Breast epithelium (tissue), 4 donors: ENCODE results near the gene HPGDS. TPM values are rescaled to one million over a fixed set of nuclear protein-coding genes. Genes with fewer than 3 reads are reported as not detected.

Source experiments
- DNase-seq, 2 donors: peaks; one replicate each; pipeline ENCODE4 v3.0.0-alpha.2; 2019; ENCODE audit warnings: low spot score in 2 of 2
- H3K27ac ChIP-seq, 2 donors: fragments of 200-600 bp; sonication (generic) in 1 of 2; one replicate each; pipeline ENCODE4 v1.5.1; 2016 to 2019; ENCODE audit warnings: mild to moderate bottlenecking in 1 of 2
- H3K27me3 ChIP-seq, 2 donors: fragments of 200-600 bp; sonication (generic) in 1 of 2; one replicate each; pipeline versions ENCODE4 v1.5.1 to v1.6.0; 2017 to 2019; ENCODE audit warnings: control low read depth in 1 of 2, mild to moderate bottlenecking in 1 of 2
- H3K36me3 ChIP-seq: fragments of 200-600 bp; one replicate; pipeline ENCODE4 v1.5.1; 2019
- H3K4me1 ChIP-seq, 2 donors: fragments of 200-600 bp; sonication (generic); one replicate each; pipeline ENCODE4 v1.5.1; 2016 to 2019; ENCODE audit warnings: control low read depth in 1 of 2
- H3K4me3 ChIP-seq, 3 donors: fragments of 200-600 bp; sonication (generic); 1 replicate in 2 of 3; 2 replicates in 1 of 3; pipeline ENCODE4 v1.5.1; 2016 to 2019; ENCODE audit warnings: mild to moderate bottlenecking in 3 of 3, moderate library complexity in 2 of 3
- H3K9me3 ChIP-seq, 2 donors: fragments of 200-600 bp; sonication (generic) in 1 of 2; one replicate each; pipeline ENCODE4 v1.5.1; 2016 to 2019; ENCODE audit warnings: control low read depth in 1 of 2
- POLR2A ChIP-seq: fragments of 450-650 bp; IDR thresholded peaks from one replicate; pipeline ENCODE4 v1.6.1; 2016; ENCODE audit warnings: antibody characterized with exemption, mild to moderate bottlenecking, moderate library complexity
- POLR2AphosphoS5 ChIP-seq, 3 donors: sonication (generic); formaldehyde crosslinking; IDR thresholded peaks; one replicate each; pipeline ENCODE4 v1.6.1; 2017; ENCODE audit warnings: antibody characterized with exemption in 3 of 3
- intact Hi-C: fragments of 100-400 bp; cut with DNase I; formaldehyde crosslinking; loops from one replicate; pipeline ENCODE4 v1.15.1; 2023; ENCODE audit warnings: low total_unique reads
- total RNA-seq, 3 donors: library from RNA; depleted of rRNA; stranded (reverse); fragments of >200 nt; gene quantifications; one replicate each; pipeline ENCODE4 v1.1.0, GENCODE V29; 2016
- TF ChIP-seq, protein P1 (sequence below), 3 donors: fragments of 450-650 bp; IDR thresholded peaks; one replicate each; pipeline ENCODE4 v1.5.1; 2016 to 2017; ENCODE audit warnings: antibody characterized with exemption in 3 of 3, mild to moderate bottlenecking in 3 of 3, moderate library complexity in 3 of 3

Gene HPGDS
- total RNA-seq, 3 donors from 2014 or later: 0.98 to 7.5 (median 2.0) TPM

DNA sequence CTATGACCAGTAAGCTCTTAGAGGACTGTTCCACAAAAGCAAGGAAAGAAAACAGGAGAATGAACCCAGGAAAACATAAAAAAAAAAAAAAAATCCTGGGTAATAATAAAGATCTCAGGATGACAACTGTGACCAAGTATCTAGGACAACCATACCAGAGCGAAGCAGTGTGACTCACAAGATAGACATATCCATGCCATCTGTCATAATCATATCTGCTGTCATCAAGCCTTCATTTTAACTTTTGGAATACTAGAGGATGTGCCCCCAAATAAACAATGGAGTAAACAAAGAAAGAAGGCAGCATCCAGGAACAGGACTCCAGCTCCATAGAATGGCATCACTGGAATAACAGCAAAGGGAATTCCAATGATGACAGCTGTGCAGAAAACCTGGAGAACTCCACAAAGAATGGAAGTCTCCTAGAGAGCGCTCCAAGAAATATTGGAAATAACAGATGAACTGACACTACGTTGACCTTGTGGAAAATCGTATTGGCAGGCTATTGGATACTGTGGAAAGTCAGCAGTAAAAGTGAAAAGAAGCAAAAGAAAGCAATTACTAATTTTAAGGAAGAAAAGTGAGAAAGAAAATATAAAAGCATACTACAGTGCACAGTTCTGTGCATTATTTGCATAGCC is 35.3 kb downstream of the HPGDS start:
- Histone ChIP-seq H3K36me3 (no peaks in the 10 kb centered on the region), H3K9me3 (no peaks in the 10 kb centered on the region), H3K27ac (no peak overlapping the region), H3K27me3 (no peaks in the 10 kb centered on the region), H3K4me1 (no peaks in the 10 kb centered on the region), H3K4me3 (no peak overlapping the region)
- no peak for DNase-seq
- TF ChIP-seq POLR2AphosphoS5 (IDR thresholded peaks at IDR 0.05) (no peak), POLR2A (no peak)
- TF ChIP-seq, protein P1, sequence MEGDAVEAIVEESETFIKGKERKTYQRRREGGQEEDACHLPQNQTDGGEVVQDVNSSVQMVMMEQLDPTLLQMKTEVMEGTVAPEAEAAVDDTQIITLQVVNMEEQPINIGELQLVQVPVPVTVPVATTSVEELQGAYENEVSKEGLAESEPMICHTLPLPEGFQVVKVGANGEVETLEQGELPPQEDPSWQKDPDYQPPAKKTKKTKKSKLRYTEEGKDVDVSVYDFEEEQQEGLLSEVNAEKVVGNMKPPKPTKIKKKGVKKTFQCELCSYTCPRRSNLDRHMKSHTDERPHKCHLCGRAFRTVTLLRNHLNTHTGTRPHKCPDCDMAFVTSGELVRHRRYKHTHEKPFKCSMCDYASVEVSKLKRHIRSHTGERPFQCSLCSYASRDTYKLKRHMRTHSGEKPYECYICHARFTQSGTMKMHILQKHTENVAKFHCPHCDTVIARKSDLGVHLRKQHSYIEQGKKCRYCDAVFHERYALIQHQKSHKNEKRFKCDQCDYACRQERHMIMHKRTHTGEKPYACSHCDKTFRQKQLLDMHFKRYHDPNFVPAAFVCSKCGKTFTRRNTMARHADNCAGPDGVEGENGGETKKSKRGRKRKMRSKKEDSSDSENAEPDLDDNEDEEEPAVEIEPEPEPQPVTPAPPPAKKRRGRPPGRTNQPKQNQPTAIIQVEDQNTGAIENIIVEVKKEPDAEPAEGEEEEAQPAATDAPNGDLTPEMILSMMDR (IDR thresholded peaks at IDR 0.05): no peak
- intact Hi-C loops: no loop called here

DNA sequence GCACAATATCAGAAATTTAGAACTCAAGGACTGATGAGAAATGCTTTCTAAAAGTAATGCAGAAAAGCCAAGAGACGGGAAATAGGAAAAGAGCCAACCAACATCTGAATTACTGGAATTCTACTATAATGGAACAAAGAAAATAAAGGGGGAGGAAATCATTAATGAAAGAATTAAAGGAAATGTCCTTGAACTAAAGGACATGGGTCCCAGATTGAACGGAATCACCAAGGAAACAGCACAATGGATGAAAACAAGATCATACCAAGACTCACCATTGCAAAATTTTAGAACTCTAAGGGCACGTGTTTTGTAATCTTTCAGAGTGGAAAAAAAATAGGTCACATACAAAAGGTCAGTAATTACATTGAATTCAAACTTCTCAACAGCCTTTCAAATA is 35.9 kb downstream of the HPGDS start:
- Histone ChIP-seq H3K27me3 (no peaks in the 10 kb centered on the region), H3K4me3 (no peak overlapping the region), H3K27ac (no peak overlapping the region), H3K4me1 (no peaks in the 10 kb centered on the region), H3K9me3 (no peaks in the 10 kb centered on the region), H3K36me3 (no peaks in the 10 kb centered on the region)
- TF ChIP-seq POLR2AphosphoS5 (IDR thresholded peaks at IDR 0.05): no peak
- no peak for TF ChIP-seq POLR2A
- TF ChIP-seq, protein P1 (IDR thresholded peaks at IDR 0.05): no peak
- intact Hi-C loops: no loop called here
- DNase-seq: no peak

DNA sequence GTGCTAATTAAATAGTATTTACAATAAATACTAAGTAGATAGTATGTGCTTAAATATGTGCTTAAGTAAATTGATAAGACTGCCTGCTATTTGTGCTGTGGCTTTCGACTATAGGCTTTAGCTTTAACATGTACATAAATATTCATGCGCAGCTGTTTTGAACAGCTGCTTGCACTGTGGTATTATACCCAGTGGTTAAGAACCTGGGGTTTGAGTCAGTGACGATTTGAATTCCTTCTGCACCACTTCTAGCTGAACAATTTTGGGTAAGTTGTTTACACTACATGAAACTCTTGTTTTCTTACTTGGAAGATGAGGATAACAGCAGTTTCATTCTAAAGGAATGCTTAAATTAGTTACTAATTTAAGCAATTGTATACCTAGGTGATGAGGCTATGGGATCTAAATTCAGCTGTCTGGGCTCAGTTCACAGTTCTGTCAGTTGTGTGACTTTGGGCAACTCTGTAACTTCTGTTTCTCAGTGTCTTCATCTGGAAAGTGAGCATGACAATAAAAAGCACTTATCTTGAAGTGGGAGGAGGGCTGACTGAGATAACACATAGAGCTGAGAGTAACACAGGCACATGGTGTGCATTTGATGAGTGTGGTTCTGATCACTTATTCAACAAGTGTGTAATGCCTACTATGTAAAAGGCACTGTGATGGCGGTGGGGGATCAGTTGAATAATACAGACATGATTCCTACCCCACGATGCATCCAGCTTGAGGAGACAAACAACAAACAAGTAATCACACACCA is 37.0 kb downstream of the HPGDS start:
- H3K27ac ChIP-seq: no peak overlapping the region
- DNase-seq: no peak

DNA sequence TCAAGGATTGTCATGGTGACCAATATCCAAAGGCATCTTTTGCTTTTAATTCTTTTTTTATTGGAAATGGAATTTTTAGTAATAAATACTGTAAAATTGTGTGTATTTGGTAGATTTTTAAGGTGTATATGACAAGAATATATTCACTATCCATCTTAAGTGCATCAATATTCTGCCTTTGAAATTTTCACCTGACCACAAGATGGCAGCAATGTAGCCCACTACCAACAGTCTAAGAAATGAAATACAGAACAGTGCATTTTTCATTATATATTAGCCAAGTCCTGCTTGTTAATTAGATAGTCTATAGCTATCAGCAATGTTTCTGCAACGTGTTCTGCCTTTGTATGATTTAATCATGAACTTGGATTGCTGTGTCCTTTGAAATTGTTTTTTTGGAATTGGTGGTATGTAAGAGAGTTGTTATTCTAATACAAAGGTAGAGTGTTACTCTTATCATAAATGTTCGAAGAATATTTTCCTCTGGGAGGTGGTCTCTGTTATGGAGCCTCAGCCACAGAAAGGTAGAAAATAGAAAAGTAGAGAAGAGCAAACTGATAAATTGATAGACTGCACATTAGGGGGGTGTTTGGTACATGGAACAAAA is 38.2 kb downstream of the HPGDS start:
- no peaks in the 10 kb centered on the region for H3K36me3 ChIP-seq
- no peak for DNase-seq
- intact Hi-C loops: no loop called here

More for the DNA sequence above, 37.0 kb downstream of the HPGDS start:
- H3K4me1 ChIP-seq: no peaks in the 10 kb centered on the region
- TF ChIP-seq, protein P1 (IDR thresholded peaks at IDR 0.05): no peak
- no peak for TF ChIP-seq POLR2A
- TF ChIP-seq POLR2AphosphoS5 (IDR thresholded peaks at IDR 0.05): no peak
- H3K4me3 ChIP-seq: no peak overlapping the region
- H3K36me3 ChIP-seq: no peaks in the 10 kb centered on the region
- H3K27me3 ChIP-seq: no peaks in the 10 kb centered on the region
- intact Hi-C loops: no loop called here
- H3K9me3 ChIP-seq: no peaks in the 10 kb centered on the region

More for the DNA sequence above, 38.2 kb downstream of the HPGDS start:
- no peak overlapping the region for H3K27ac ChIP-seq
- H3K9me3 ChIP-seq: no peaks in the 10 kb centered on the region
- no peaks in the 10 kb centered on the region for H3K27me3 ChIP-seq
- H3K4me1 ChIP-seq: no peaks in the 10 kb centered on the region
- H3K4me3 ChIP-seq: no peak overlapping the region
- TF ChIP-seq, protein P1 (IDR thresholded peaks at IDR 0.05): peak in 2 of 3 donors; percentile 17 to 26
- TF ChIP-seq POLR2AphosphoS5 (IDR thresholded peaks at IDR 0.05): no peak
